HCT116 (cell line): ENCODE measurements around the gene C17orf67. TPM values are rescaled to one million over a fixed set of nuclear protein-coding genes. Genes with fewer than 3 reads are reported as not detected.

Experiments
- ATAC-seq: fragments of 200-7000 bp; cut with Tn5 transposase; 2 replicates; pipeline ENCODE4 v1.9.1; 2020; ENCODE audit warnings: mild to moderate bottlenecking, moderate library complexity
- BruUV-seq: library from RNA; stranded (reverse); fragments of 400-500 nt; replicated peaks from 2 replicates; lab custom pipeline; 2021; lab: Mats Ljungman, UMichigan
- CTCF ChIA-PET: fragments of 300-600 bp; sonication (Branson Sonifier 250); formaldehyde crosslinking; loops from one replicate; lab custom pipeline; 2021; ENCODE audit warnings: antibody characterized with exemption; lab: Charles Lee
- POLR2A ChIA-PET: fragments of 300-600, 350-600 bp; sonication (Branson Sonifier 250); formaldehyde crosslinking; loops from one replicate; lab custom pipeline; 2021; ENCODE audit warnings: antibody characterized with exemption; lab: Charles Lee
- RAD21 ChIA-PET, 2 experiments: fragments of 300-600 bp; sonication (Branson Sonifier 250); formaldehyde crosslinking; loops; one replicate each; lab custom pipeline; 2023; ENCODE audit warnings: low total read pairs in 2 of 2; ENCODE audit not compliant: uncharacterized antibody in 2 of 2, unreplicated experiment in 2 of 2, low non-redundant PET in 1 of 2; lab: Charles Lee
- DNase-seq: peaks from one replicate; pipeline ENCODE4 v3.0.0-alpha.2; 2010; ENCODE audit warnings: low read depth, low spot score
- H2AFZ ChIP-seq: fragments of 200-600 bp; shearing (Covaris generic), sonication (generic); 2 replicates; pipeline ENCODE4 v1.6.1; 2017; ENCODE audit warnings: low read depth, mixed run types, mixed read lengths, antibody characterized with exemption, low read length; ENCODE audit not compliant: poor library complexity, severe bottlenecking
- H3K27ac ChIP-seq: 2 replicates; pipeline ENCODE4 v1.5.1; 2012; ENCODE audit warnings: low read depth, low read length
- H3K27me3 ChIP-seq: fragments of 200-600 bp; sonication (generic); 2 replicates; pipeline ENCODE4 v1.6.1; 2016; ENCODE audit warnings: mixed run types, low read length, mixed read lengths; ENCODE audit not compliant: insufficient read depth
- H3K36me3 ChIP-seq, 2 experiments: fragments of 200-500 bp in 1 of 2; fragments of 200-600 bp in 1 of 2; sonication (Bioruptor generic) in 1 of 2; sonication (generic) in 1 of 2; 2 replicates each; pipeline versions ENCODE4 v1.5.1 to v1.6.1; 2014 to 2016; ENCODE audit warnings: low read length in 2 of 2, inconsistent platforms in 1 of 2, mixed read lengths in 1 of 2, mixed run types in 1 of 2; ENCODE audit not compliant: insufficient read depth in 2 of 2, control insufficient read depth in 1 of 2
- H3K4me1 ChIP-seq, 2 experiments: fragments of 200-600 bp in 1 of 2; sonication (generic) in 1 of 2; 2 replicates each; pipeline versions ENCODE4 v1.5.1 to v1.6.1; 2012 to 2017; ENCODE audit warnings: low read length in 2 of 2, inconsistent platforms in 1 of 2, mild to moderate bottlenecking in 1 of 2, mixed read lengths in 1 of 2, mixed run types in 1 of 2, moderate library complexity in 1 of 2; ENCODE audit not compliant: insufficient read depth in 2 of 2, control insufficient read depth in 1 of 2
- H3K4me2 ChIP-seq: fragments of 200-600 bp; sonication (generic); 2 replicates; pipeline ENCODE4 v1.6.1; 2017; ENCODE audit warnings: mixed run types, low read length, mixed read lengths
- H3K4me3 ChIP-seq, 2 experiments: fragments of 200-600 bp in 1 of 2; sonication (generic) in 1 of 2; replicated peaks in 1 of 2; 2 replicates each; pipeline ENCODE4 v1.5.1; 2011 to 2016; ENCODE audit warnings: low read length in 2 of 2, control low read depth in 1 of 2, low read depth in 1 of 2, mild to moderate bottlenecking in 1 of 2, mixed read lengths in 1 of 2, mixed run types in 1 of 2
- H3K79me2 ChIP-seq: fragments of 200-600 bp; sonication (generic); 2 replicates; pipeline ENCODE4 v1.6.1; 2017; ENCODE audit warnings: mild to moderate bottlenecking, mixed run types, low read length, moderate library complexity, mixed read lengths; ENCODE audit not compliant: insufficient read depth
- H3K9ac ChIP-seq: fragments of 200-600 bp; sonication (generic); 2 replicates; pipeline ENCODE4 v1.6.1; 2016; ENCODE audit warnings: low read length, mixed read lengths
- H3K9me2 ChIP-seq: fragments of 200-600 bp; sonication (generic), shearing (Covaris generic); 2 replicates; pipeline ENCODE4 v1.6.1; 2017; ENCODE audit warnings: mixed run types, mild to moderate bottlenecking, moderate library complexity; ENCODE audit not compliant: insufficient read depth
- H3K9me3 ChIP-seq, 2 experiments: fragments of 200-500 bp in 1 of 2; fragments of 200-600 bp in 1 of 2; sonication (Bioruptor generic) in 1 of 2; sonication (generic) in 1 of 2; 2 replicates each; pipeline ENCODE4 v1.6.1; 2014 to 2017; ENCODE audit warnings: low read length in 2 of 2, mixed read lengths in 2 of 2, inconsistent platforms in 1 of 2, low read depth in 1 of 2, mild to moderate bottlenecking in 1 of 2, mixed run types in 1 of 2, moderate library complexity in 1 of 2; ENCODE audit not compliant: control insufficient read depth in 1 of 2, insufficient read depth in 1 of 2
- H4K20me1 ChIP-seq: fragments of 200-600 bp; sonication (generic), shearing (Covaris generic); 2 replicates; pipeline ENCODE4 v1.6.1; 2017; ENCODE audit warnings: mixed run types, mild to moderate bottlenecking, moderate library complexity; ENCODE audit not compliant: insufficient read depth
- CBX3 ChIP-seq: IDR thresholded peaks from 2 replicates; pipeline ENCODE4 v1.6.1; 2012; ENCODE audit warnings: low read depth
- CEBPB ChIP-seq: IDR thresholded peaks from 2 replicates; pipeline ENCODE4 v1.6.1; 2012; ENCODE audit warnings: low read depth
- CTCF ChIP-seq, 3 experiments: fragments of 200-600 bp in 1 of 3; sonication (generic) in 1 of 3; IDR thresholded peaks in 2 of 3; conservative IDR thresholded peaks in 1 of 3; 2 replicates each; pipeline ENCODE4 v1.5.1; 2012 to 2017; ENCODE audit warnings: low read depth in 2 of 3, low read length in 2 of 3, antibody characterized with exemption in 1 of 3, borderline replicate concordance in 1 of 3, control low read depth in 1 of 3, mild to moderate bottlenecking in 1 of 3, mixed read lengths in 1 of 3, mixed run types in 1 of 3, moderate library complexity in 1 of 3; ENCODE audit not compliant: insufficient read depth in 1 of 3
- EGR1 ChIP-seq: IDR thresholded peaks from 2 replicates; pipeline ENCODE4 v1.6.1; 2012; ENCODE audit warnings: low read depth
- EZH2 ChIP-seq: fragments of 200-600 bp; sonication (generic); IDR thresholded peaks from 2 replicates; pipeline ENCODE4 v1.6.1; 2017; ENCODE audit warnings: antibody characterized with exemption, mixed run types
- EZH2phosphoT487 ChIP-seq: fragments of 200-600 bp; IDR thresholded peaks from 2 replicates; pipeline ENCODE4 v1.6.1; 2018; ENCODE audit warnings: antibody characterized with exemption, borderline replicate concordance
- POLR2A ChIP-seq: IDR thresholded peaks from 2 replicates; pipeline ENCODE4 v1.7.0; 2011; ENCODE audit warnings: borderline replicate concordance; ENCODE audit not compliant: insufficient read depth, insufficient read length; ENCODE audit errors: extremely low read depth
- POLR2AphosphoS5 ChIP-seq: IDR thresholded peaks from 2 replicates; pipeline ENCODE4 v1.6.1; 2011; ENCODE audit warnings: mild to moderate bottlenecking, low read depth, low read length, moderate library complexity
- RAD21 ChIP-seq: IDR thresholded peaks from 2 replicates; pipeline ENCODE4 v1.6.1; 2012; ENCODE audit warnings: low read depth, mild to moderate bottlenecking
- REST ChIP-seq: IDR thresholded peaks from 2 replicates; pipeline ENCODE4 v1.6.1; 2012; ENCODE audit warnings: low read depth
- SRF ChIP-seq: IDR thresholded peaks from 2 replicates; pipeline ENCODE4 v1.6.1; 2012; ENCODE audit warnings: low read depth
- TCF7L2 ChIP-seq: IDR thresholded peaks from 2 replicates; pipeline ENCODE4 v1.7.0; 2011; ENCODE audit warnings: borderline replicate concordance, inconsistent platforms; ENCODE audit not compliant: insufficient read depth, insufficient read length; ENCODE audit errors: extremely low read depth
- YY1 ChIP-seq: IDR thresholded peaks from 2 replicates; pipeline ENCODE4 v1.6.1; 2011; ENCODE audit warnings: low read length, low read depth, moderate library complexity, mild to moderate bottlenecking; ENCODE audit not compliant: insufficient replicate concordance; ENCODE audit errors: extremely low read depth
- ZFX ChIP-seq: fragments of 450-650 bp; IDR thresholded peaks from 2 replicates; pipeline ENCODE4 v1.6.1; 2017
- ZNF274 ChIP-seq: fragments of 200-500 bp; sonication (Bioruptor generic); IDR thresholded peaks from 2 replicates; pipeline ENCODE4 v1.6.1; 2014; ENCODE audit warnings: mild to moderate bottlenecking, low read depth, low read length, inconsistent platforms
- intact Hi-C: fragments of 100-400 bp; cut with micrococcal nuclease; formaldehyde crosslinking; loops from 2 replicates; pipeline ENCODE4 v1.10.0; 2022
- total RNA-seq: library from RNA; stranded (reverse); gene quantifications from one replicate; pipeline ENCODE4 v1.2.1, GENCODE V29; 2021; ENCODE audit not compliant: unreplicated experiment
- TF ChIP-seq, protein P1 (sequence below): IDR thresholded peaks from 2 replicates; pipeline ENCODE4 v1.6.1; 2011; ENCODE audit warnings: mild to moderate bottlenecking, low read length, moderate library complexity; ENCODE audit not compliant: insufficient replicate concordance; ENCODE audit errors: extremely low read depth
- TF ChIP-seq, protein P2 (sequence below): IDR thresholded peaks from 2 replicates; pipeline ENCODE4 v1.6.1; 2012

C17orf67 gene
- total RNA-seq, 1 experiment from 2014 or later, result 0.84 TPM

DNA sequence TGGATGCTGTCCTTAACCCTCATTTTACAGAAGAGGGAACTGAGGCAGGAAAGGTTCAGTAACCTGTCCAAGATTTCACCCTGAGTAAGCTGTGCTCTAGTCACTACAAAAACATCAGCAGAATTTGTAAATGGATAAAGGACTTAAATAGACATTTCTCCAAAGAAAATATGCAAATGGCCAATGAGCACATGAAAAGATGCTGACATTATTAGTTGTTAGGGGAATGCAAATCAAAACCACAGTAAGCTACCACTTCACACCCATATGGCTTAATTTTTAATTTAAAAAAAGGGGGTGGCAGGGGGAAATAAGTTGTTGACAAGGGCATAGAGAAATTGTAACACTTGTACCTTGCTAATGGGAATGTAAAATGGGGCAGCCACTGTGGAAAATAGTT is 51.4 kb downstream of the C17orf67 start (continued):
- TF ChIP-seq, protein P1, sequence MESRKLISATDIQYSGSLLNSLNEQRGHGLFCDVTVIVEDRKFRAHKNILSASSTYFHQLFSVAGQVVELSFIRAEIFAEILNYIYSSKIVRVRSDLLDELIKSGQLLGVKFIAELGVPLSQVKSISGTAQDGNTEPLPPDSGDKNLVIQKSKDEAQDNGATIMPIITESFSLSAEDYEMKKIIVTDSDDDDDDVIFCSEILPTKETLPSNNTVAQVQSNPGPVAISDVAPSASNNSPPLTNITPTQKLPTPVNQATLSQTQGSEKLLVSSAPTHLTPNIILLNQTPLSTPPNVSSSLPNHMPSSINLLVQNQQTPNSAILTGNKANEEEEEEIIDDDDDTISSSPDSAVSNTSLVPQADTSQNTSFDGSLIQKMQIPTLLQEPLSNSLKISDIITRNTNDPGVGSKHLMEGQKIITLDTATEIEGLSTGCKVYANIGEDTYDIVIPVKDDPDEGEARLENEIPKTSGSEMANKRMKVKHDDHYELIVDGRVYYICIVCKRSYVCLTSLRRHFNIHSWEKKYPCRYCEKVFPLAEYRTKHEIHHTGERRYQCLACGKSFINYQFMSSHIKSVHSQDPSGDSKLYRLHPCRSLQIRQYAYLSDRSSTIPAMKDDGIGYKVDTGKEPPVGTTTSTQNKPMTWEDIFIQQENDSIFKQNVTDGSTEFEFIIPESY, result no peak
- TF ChIP-seq YY1, result no peak
- TF ChIP-seq POLR2A, result no peak
- TF ChIP-seq EZH2phosphoT487, result no peak

GRCh38 chr17:56781906-56782305 is 51.8 kb downstream of the C17orf67 start:
- Histone ChIP-seq H3K27ac (no peak overlapping the region), H3K4me3 (no peak overlapping the region), H3K79me2 (no peaks in the 10 kb centered on the region), H3K9ac (no peak overlapping the region), H3K4me1 (peaks cover 26 to 34% of the 10 kb centered on the region in 2 experiments), H3K27me3 (peaks cover 5% of the 10 kb centered on the region; the same call in 1 of the 2 replicates), H2AFZ (no peak overlapping the region), H3K36me3 (no peaks in the 10 kb centered on the region), H3K9me3 (no peaks in the 10 kb centered on the region), H4K20me1 (no peaks in the 10 kb centered on the region), H3K4me2 (no peak overlapping the region), H3K9me2 (no peaks in the 10 kb centered on the region)
- TF ChIP-seq POLR2AphosphoS5 (no peak), CBX3 (no peak), TCF7L2 (no peak), SRF (no peak), EZH2phosphoT487 (no peak), ZNF274 (no peak), CTCF (IDR thresholded peaks at IDR 0.05 in 2 of 3, conservative IDR thresholded peaks at IDR 0.05 in 1 of 3; ENCODE audit: borderline replicate concordance in 1 of 3, insufficient read depth in 1 of 3, low read depth in 2 of 3, low read length in 2 of 3) (no peak), YY1 (no peak), ZFX (no peak), EZH2 (no peak), EGR1 (no peak), RAD21 (no peak), CEBPB (no peak), REST (no peak)
- TF ChIP-seq, protein P2, sequence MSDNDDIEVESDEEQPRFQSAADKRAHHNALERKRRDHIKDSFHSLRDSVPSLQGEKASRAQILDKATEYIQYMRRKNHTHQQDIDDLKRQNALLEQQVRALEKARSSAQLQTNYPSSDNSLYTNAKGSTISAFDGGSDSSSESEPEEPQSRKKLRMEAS, result no peak
- ChIA-PET RAD21 (no interaction called here), POLR2A (no interaction called here), CTCF (interaction anchor here (1.2 to 3.1 kb wide), 2 partner anchors 66 to 282 kb away, joined by 3 to 43 read pairs; no protein-coding TSS in a partner anchor)
- BruUV-seq, result no TSS peak
- ATAC-seq, result no peak
- no peak for DNase-seq
- intact Hi-C loops, result loop anchor here (2.0 to 10.0 kb wide), 4 partner anchors 65 to 1027 kb away; partner anchors contain the start of gene PCTP
